GM21737 (cell line): ENCODE data around the gene AGBL2.
"Not testable (repeated sequence)": the region's sequence is repeated elsewhere in the genome, so short reads cannot be mapped to it uniquely, and the experiment has no call there.

Experiments
- ATAC-seq: cut with Tn5 transposase; IDR thresholded peaks from one replicate; pipeline ENCODE4 v1.9.1; 2021; ENCODE audit warnings: mild to moderate bottlenecking, moderate library complexity; ENCODE audit not compliant: unreplicated experiment

The AGBL2 gene

GRCh38 chr11:47636331-47636730 is 78.8 kb downstream of the AGBL2 start:
- ATAC-seq, result not testable (repeated sequence)

- ATAC-seq, result no peak
Measured at GRCh38 chr11:47631473-47631872, 83.7 kb downstream of the AGBL2 start.

DNA sequence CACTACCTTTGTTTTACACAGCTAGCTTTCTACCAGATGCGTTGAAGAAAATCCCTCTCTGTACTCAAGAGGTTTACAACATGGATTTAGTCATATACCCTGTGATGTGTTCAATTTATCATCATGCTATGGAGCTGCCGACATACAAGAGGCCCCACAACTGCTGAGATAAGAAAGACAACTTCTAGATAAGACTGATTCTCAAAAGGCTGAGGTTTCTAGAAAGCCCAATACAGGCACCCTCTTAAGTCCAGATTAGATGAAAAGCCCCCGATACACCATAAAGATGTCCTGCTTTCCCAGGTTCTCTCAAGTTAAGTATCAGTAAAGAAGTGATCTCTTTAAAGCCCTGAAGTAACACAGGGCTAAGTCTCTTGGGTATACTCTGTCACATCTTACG is 87.1 kb downstream of the AGBL2 start:
- ATAC-seq, result no peak

DNA sequence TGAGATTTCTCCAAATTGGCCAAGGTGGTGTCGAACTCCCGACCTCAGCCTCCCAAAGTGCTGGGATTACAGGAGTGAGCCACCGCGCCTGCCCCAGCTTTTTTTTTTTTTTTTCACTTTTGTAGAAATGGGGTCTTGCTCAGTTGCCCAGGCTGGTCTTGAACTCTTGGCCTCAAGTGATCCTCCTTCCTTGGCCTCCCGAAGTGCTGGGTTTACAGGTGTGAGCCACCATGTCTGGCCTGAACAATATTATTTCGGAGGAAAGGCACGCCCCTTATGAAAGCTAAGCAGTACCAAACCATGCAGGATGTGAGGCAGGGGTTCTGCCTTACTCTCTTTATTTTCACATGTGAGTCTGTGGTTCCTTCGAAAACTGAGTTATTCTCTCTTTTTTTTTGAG is 88.9 kb downstream of the AGBL2 start:
- no peak for ATAC-seq

- ATAC-seq, result no peak
Measured at GRCh38 chr11:47620836-47621378, 94.3 kb downstream of the AGBL2 start.

DNA sequence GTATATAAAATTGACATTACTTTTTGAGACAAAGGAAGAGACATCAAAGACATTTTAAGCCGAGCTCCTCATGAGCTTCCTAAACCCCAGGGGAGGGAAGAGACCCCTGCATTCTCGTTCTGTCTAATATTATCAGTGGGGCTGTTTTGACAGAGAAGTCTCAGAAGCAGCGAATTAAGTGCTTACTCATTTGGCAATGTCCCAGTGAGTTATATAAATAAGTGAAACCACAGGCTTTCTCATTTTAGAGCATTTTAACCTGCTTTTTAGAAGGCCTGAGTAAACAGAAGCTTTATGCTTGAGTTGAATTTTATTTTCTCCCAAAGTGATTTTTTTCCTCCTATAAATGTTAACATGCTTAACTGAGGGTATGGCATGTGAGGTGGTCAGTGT is 97.8 kb downstream of the AGBL2 start:
- no peak for ATAC-seq

DNA sequence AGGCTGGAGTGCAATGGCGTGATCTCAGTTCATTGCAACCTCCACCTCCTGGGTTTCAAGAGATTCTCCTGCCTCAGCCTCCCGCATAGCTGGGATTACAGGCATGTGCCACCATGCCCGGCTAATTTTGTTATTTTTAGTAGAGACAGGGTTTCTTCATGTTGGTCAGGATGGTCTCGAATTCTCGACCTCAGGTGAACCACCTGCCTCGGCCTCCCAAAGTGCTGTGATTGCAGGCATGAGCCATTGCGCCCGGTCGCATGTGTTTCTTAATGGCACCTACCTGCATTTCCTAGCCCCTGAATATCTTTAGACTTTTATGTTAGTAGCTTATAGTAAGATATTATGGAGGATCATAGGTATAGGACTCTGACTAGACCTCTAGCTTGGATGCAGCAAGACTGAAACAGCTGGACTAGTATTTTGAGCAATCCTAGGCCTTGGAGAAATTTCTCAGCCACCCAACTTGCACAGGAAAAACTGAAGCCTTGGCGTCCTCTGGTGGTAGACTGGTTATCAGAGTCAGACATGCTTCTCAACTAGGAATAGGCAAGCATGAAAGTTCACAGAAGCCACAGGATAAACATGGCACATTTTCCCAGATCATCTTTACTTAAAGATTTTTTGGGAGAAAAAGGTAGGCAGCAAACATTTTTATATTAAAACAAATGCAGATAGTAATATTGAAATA is 98.3 kb downstream of the AGBL2 start:
- no peak for ATAC-seq

DNA sequence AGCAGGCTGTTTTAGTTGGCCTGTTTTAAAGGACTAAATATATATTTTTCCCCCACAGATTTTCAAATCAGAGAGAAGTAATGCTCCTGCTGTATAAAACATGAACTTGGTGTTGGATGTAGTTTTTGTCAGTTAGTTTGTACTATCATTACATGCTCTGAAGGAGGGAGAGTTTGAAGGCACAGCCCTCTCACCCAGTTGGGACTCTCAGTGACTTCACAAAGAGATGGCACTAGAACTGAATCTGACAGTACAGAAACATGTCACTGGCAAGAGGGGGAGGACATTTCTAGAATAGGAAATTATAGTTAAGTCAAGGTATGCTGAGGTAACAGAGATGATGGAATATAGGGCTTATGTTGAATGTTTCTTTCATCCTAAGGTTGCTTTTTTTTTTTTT is 99.9 kb downstream of the AGBL2 start:
- no peak for ATAC-seq

DNA sequence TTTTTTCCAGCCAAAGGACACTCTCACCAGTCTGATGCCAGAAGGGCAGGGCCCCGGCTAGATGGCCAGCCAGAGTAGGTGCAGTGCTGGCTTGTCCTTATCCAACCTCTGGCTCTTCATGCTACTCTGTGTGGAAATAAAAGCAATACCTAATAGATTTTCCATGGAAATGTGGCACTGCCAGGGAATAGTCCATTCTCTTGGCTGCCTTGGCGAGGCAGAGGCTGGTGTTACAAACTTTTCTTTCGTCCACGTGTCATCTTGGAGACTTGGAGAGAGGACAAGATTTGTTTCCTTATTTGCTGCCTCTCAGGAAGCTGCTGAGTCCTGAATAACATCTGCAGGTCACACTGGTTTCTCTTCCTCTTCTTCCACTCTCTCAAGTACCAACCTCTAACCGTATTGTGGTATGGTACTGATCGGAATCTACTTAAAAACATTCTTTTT is 103.8 kb downstream of the AGBL2 start:
- ATAC-seq, result peak; percentile 72

DNA sequence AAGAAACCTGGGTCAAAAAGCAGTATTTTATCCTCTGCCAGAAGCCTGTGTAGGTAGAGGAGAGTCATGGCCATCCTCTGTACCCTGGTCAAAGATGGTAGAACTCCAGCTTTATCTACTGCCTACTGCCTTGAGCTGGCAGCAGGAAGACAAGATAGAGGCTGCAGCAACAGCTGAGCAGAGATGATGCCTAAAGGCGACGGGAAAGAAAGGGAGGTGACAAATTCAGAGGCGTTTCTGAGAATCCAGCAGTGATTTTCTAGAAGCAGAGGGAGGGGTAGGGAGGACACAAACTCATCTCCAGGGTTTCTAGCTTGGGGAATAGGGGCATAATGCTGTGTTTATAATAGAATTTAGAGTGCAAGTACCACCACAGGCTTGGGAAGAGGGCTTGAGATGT is 105.5 kb downstream of the AGBL2 start:
- ATAC-seq, result no peak
